GM19463 (cell line): ENCODE data around the gene MSMP.
A peak's percentile ranks its signal among the peaks of the same experiment; 100 is the strongest.

Experiments
- ATAC-seq: cut with Tn5 transposase; IDR thresholded peaks from one replicate; pipeline ENCODE4 v1.9.1; 2021; ENCODE audit warnings: mild to moderate bottlenecking, moderate library complexity; ENCODE audit not compliant: unreplicated experiment

Gene MSMP

GRCh38 chr9:35745569-35745968 is 8.5 kb downstream of the MSMP start:
- no peak for ATAC-seq

- no peak for ATAC-seq
These were observed 10.1 kb downstream of the MSMP start for GRCh38 chr9:35743880-35744518.

GRCh38 chr9:35743452-35743851 is 10.6 kb downstream of the MSMP start:
- ATAC-seq, result no peak

DNA sequence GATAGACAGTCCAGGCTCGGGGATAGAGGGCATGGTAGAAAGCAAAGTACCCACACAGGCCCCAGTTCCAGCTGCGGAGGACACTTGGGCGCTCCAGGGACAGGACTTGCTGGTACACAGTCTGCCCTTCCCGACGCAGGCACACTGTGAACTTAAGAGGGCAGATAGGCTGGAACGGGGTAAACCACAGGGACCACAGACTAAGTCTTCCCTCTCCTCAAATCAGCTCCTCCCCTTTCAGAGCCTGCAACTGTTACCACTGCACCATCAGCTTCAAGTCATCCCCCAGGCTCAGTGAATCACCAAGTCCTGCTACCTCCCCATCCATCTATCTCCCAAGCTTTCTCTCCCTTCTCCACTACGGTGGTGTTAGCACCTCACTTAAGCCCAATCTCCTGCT is 12.3 kb downstream of the MSMP start:
- ATAC-seq, result no peak

- no peak for ATAC-seq
These were observed 13.8 kb downstream of the MSMP start for GRCh38 chr9:35740243-35740642.

GRCh38 chr9:35738924-35739323 is 15.2 kb downstream of the MSMP start:
- ATAC-seq, result no peak

DNA sequence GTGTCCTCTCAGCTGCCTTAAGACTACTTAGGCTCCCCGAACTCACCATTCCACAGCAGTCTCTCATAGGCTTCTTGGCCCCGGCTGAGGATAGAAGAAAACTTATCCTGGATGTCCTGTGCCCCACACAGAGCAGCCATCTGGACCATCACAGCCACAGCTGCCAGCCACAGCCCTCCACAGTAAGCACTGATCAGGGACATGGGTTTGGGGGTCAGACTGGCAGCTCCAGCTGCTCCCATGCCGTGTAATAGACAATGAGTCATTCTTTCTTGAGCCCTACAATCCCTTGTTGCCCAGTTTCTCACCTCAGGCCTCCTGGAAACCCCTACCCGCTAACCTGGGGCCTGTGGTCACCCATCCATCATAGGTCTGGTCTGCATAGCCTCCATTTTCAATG is 15.9 kb downstream of the MSMP start:
- no peak for ATAC-seq

DNA sequence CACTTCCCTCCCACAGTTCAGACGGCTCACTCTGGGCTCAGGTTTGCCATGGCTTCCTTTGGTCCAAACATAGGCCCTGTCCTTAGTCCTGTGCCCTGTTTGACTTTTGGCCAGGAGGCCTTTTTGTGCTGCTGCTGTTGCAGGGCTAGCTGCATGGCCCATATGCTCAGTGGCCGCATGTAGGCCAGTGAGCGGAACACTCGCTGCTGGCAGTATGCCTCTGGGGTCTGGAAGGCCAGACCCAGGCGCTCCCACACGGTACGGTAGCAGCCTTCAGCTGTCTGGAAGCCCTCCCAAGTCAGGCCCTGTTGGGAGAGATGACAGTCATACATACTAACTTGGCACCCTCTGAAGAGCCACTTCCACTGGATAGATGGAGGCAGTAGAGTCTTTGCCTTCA is 16.9 kb downstream of the MSMP start:
- no peak for ATAC-seq

- ATAC-seq, result no peak
These were observed 17.9 kb downstream of the MSMP start for GRCh38 chr9:35736201-35736633.

DNA sequence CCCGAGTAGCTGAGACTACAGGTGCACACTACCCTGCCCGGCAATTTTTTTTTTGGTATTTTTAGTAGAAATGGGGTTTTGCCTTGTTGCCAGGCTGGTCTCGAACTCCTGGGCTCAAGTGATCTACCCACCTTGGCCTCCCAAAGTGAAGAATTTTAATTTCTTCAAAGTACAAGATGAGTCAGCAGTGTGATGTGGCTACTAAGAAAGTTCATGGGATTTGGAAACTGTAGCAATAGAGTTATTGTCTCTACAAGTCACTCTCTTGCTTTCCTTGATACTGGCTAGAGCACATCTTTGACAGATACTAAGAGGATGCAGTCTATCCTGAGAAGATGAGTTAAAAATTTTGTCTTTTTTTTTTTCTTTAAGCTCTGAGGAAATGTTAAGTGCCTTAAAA is 20.0 kb downstream of the MSMP start:
- ATAC-seq, result no peak

DNA sequence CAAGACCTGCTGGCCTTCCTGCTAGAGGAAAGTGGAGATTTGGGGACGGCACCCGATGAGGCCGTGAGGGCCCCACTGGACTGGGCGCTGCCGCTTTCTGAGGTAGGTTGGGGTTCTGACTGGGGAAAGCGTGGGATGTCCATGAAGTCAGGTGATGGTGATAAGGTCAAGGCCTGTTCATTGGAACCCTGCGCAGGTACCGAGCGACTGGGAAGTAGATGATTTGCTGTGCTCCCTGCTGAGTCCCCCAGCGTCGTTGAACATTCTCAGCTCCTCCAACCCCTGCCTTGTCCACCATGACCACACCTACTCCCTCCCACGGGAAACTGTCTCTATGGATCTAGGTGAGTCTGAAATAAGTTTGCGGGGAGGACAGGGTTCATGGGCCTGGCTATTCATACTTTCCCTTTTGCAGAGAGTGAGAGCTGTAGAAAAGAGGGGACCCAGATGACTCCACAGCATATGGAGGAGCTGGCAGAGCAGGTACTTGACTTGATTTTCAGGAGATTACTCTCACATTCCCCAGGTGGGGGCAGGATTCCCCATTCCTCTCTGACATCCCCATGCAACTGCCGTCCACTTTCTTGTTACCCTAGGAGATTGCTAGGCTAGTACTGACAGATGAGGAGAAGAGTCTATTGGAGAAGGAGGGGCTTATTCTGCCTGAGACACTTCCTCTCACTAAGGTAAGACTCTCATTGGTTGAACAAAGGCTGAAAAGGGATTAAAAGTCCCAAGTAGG is 21.1 kb downstream of the MSMP start:
- no peak for ATAC-seq

DNA sequence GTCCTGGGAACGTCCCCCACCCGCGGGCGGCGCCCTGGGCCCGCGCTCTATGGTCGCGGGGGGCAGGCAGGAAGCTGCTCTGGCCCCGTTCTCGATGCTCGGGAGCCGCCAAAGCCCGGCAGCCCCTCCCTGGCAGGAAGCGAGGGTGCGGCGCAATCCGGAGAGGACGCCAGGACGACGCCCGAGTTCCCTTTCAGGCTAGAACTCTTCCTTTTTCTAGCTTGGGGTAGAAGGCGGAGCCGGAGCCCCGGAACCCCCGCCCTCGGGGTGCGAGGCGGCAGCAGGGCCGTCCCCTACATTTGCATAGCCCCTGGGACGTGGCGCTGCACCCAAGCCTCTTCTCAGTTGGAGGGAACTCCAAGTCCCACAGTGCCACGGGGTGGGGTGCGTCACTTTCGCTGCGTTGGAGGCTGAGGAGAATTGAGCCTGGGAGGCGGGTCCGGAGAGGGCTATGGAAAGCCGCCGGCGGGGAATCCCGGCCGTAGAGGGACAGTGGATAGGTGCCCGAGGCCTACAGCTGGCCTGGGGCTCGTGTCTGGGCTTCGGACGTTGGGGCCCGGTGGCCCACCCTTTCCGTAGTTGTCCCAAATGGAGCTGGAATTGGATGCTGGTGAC is 21.8 kb downstream of the MSMP start, which contains the start of the genes CREB3 and TLN1:
Gene CREB3 (plus strand): TSS at position 482 of the 615 bp plus-strand sequence. CDS start 107 bp downstream, at position 589.
Gene TLN1 (minus strand): TSS at position 11 of the 615 bp plus-strand sequence. CDS start 6,501 bp downstream, outside the sequence.
- peak; percentile 75 for ATAC-seq

- no peak for ATAC-seq
These were observed 22.5 kb downstream of the MSMP start for GRCh38 chr9:35731415-35732184.

GRCh38 chr9:35730486-35730854 is 23.6 kb downstream of the MSMP start:
- ATAC-seq, result no peak

DNA sequence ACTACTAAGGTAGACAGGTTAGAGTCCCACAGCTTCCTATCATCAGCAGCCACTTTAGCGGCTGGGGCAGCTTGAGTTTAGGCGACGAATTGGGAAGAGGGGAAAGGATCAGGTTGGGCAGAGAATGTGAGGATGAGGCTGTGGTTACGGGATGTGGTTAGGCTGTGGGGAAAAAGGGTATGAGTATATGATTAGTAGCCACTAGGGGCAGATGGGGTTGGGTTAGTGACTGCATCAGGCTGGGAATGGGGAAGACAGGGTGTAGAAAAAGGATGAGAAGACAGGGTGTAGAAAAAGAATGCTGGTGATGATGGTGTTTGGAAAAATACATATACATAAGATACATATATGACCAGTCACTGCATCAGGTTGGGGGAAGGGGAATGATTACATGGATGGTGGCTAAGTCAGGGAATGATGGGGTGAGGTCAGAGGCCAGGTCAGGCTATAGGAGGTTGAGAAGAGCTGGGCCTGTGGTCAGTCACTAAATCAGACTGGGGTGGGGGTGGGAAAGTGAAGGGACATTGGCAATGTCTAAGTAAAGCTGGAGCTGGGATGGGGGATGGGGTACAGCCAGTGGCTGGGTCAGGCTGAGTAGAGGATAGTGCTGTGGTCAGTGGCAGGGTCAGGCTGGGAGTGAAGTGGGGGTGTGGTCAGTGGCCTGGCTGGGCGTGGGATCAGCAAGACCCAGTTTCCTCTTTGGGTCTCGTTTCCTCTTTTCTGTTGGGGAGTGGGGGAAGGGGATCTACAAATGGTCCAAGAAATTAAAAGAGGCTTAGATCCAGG is 24.2 kb downstream of the MSMP start:
- no peak for ATAC-seq

DNA sequence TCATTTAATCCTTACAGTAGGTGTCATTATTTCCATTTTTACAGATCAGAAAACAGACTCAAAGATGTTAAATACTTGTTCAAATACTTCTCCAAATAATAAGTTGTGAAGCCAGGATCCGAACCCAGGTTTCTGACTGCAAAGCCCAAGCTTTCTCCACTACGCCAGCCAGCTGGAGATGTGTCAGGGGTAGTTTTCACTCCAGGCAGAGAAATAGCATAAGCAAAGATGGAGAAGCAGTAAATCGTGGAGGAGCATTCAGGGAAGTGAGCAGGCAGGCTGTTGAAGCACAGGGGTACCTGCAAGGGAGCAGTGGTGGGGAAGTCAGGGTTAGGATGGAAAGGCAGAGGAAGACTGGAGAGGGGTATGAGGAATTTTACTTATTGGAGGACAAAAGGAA is 25.0 kb downstream of the MSMP start:
- ATAC-seq, result no peak

GRCh38 chr9:35728041-35728971 is 25.8 kb downstream of the MSMP start:
- ATAC-seq, result no peak

- no peak for ATAC-seq
These were observed 26.4 kb downstream of the MSMP start for GRCh38 chr9:35727676-35728040.

- ATAC-seq, result peak; percentile 41
These were observed 27.1 kb downstream of the MSMP start for GRCh38 chr9:35726931-35727330.
